Esophagus squamous epithelium (tissue), 5 donors: ENCODE measurements around the gene SCART1. TPM values are rescaled to one million over a fixed set of nuclear protein-coding genes. Genes with fewer than 3 reads are reported as not detected.

Experiments used
- DNase-seq: peaks from one replicate; lab custom pipeline; 2025; lab: John Stamatoyannopoulos, UW
- H3K27ac ChIP-seq, 4 donors: fragments of 200-600 bp; sonication (generic); one replicate each; pipeline ENCODE4 v1.5.1; 2016 to 2019; ENCODE audit warnings: mild to moderate bottlenecking in 1 of 4
- H3K27me3 ChIP-seq, 4 donors: fragments of 200-600 bp; sonication (generic); 1 replicate in 3 of 4; 2 replicates in 1 of 4; pipeline versions ENCODE4 v1.5.1 to v1.6.0; 2017 to 2021; ENCODE audit warnings: antibody characterized with exemption in 1 of 4
- H3K36me3 ChIP-seq, 3 donors: fragments of 200-600 bp; sonication (generic); one replicate each; pipeline ENCODE4 v1.5.1; 2016 to 2019
- H3K4me1 ChIP-seq, 3 donors: fragments of 200-600 bp; sonication (generic); one replicate each; pipeline ENCODE4 v1.5.1; 2017 to 2019
- H3K4me3 ChIP-seq, 4 donors: fragments of 200-600 bp; sonication (generic); 1 replicate in 3 of 4; 2 replicates in 1 of 4; pipeline ENCODE4 v1.5.1; 2016 to 2019; ENCODE audit warnings: mild to moderate bottlenecking in 2 of 4, moderate library complexity in 1 of 4
- H3K9me3 ChIP-seq, 3 donors: fragments of 200-600 bp; sonication (generic); one replicate each; pipeline ENCODE4 v1.5.1; 2016 to 2019
- POLR2A ChIP-seq, 4 donors: fragments of 450-650 bp; IDR thresholded peaks; one replicate each; pipeline ENCODE4 v1.6.1; 2017; ENCODE audit warnings: antibody characterized with exemption in 4 of 4, mild to moderate bottlenecking in 4 of 4, moderate library complexity in 3 of 4
- WGBS, 2 donors: methylation state at CpG; one replicate each; pipeline ENCODE4 v1.1.5; 2018; 5-methylcytosine and 5-hydroxymethylcytosine counted together
- intact Hi-C: fragments of 100-400 bp; cut with DNase I; formaldehyde crosslinking; loops from one replicate; pipeline ENCODE4 v1.15.0; 2022
- total RNA-seq, 4 donors: library from RNA; depleted of rRNA; stranded (reverse); fragments of >200 nt; gene quantifications; one replicate each; pipeline ENCODE4 v1.1.0, GENCODE V29; 2016
- TF ChIP-seq, protein P1 (sequence below), 6 experiments: fragments of 450-650 bp in 4 of 6; fragments of 200-600 bp in 2 of 6; sonication (generic) in 2 of 6; IDR thresholded peaks; one replicate each; pipeline ENCODE4 v1.5.1; 2016 to 2019; ENCODE audit warnings: antibody characterized with exemption in 6 of 6, mild to moderate bottlenecking in 4 of 6, moderate library complexity in 4 of 6
- donor health status: DM: yes; HTN: yes; CAD: no.

The SCART1 gene
- total RNA-seq, result 1 to 10 TPM in 1 of 4 donors, under 1 TPM in 3; 0.06 to 2.5 (median 0.35) TPM

DNA sequence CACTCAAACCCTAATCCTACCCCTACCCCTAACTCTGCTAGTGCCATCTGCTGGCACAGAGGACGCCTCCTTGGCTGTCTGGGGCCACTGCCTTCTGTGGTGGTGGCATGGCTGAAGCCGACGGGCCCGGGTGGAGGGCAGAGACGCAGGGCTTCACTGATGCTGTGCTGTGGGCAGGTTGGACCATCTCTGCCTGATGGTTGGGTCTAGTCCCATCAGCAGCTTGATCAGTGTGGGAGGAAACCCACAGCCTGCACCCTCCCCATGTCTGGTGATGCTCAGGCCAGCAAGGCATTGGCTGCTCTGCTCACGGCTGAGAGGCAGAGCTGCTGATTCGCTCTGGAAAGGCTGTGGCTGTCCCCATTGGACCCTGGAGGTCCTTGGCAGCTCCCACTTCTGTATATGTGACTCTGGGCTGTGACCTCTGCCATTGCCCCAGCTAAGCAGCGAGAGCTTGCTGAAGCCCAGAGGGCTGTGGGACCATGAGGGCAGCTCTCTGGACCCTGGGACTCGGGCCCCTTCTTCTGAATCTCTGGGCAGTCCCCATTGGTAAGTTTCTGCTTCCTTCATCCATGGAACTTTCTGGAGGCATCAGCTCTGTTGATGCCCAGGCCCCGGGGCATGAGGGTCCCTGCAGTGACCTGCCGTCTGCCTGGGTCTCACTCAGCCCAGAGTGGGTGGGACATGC is at the start of gene SCART1:
SCART1 (plus strand) TSS at position 430 of the 688 bp plus-strand sequence; CDS start at position 483, 53 bp downstream.
- no peak for TF ChIP-seq POLR2A (IDR thresholded peaks at IDR 0.05)
- TF ChIP-seq, protein P1, sequence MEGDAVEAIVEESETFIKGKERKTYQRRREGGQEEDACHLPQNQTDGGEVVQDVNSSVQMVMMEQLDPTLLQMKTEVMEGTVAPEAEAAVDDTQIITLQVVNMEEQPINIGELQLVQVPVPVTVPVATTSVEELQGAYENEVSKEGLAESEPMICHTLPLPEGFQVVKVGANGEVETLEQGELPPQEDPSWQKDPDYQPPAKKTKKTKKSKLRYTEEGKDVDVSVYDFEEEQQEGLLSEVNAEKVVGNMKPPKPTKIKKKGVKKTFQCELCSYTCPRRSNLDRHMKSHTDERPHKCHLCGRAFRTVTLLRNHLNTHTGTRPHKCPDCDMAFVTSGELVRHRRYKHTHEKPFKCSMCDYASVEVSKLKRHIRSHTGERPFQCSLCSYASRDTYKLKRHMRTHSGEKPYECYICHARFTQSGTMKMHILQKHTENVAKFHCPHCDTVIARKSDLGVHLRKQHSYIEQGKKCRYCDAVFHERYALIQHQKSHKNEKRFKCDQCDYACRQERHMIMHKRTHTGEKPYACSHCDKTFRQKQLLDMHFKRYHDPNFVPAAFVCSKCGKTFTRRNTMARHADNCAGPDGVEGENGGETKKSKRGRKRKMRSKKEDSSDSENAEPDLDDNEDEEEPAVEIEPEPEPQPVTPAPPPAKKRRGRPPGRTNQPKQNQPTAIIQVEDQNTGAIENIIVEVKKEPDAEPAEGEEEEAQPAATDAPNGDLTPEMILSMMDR (IDR thresholded peaks at IDR 0.05), result no peak
- DNase-seq, result no peak
- H3K36me3 ChIP-seq, result no peaks in the 10 kb centered on the region
- peaks cover 0 to 9% (median 6%) of the 10 kb centered on the region in 3 donors for H3K9me3 ChIP-seq
- 74% methylated on average over 3 of the region's 11 CpGs; no CpG with 5 or more reads in 1 of the 2 donors for WGBS, 2 donors
- H3K4me3 ChIP-seq, result no peak within 1 kb of the TSS
- no peaks in the 10 kb centered on the region for H3K4me1 ChIP-seq
- no peak within 1 kb of the TSS for H3K27ac ChIP-seq
- H3K27me3 ChIP-seq, result no peaks in the 10 kb centered on the region
- intact Hi-C loops, result no loop called here

DNA sequence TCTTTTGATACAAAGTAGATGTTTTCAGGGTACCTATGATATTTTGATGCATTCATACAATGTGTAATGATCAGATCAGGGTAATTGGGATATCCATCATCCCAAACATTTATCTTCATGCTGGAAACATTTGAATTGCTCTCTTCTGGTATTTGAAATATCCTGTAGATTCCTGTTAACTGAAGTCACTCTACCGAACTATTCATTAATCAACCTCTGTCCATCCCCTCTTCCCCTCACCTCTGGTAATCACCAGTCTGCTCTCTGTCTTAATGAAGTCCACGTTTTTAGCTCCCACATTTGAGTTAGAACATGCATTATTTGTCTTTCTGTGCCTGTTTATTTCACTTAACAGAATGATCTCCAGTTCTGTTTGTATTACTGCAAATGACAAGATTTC is 48.5 kb upstream of the SCART1 start:
- H3K9me3 ChIP-seq, result peaks cover 0 to 3% (median 0%) of the 10 kb centered on the region in 3 donors
- WGBS, 2 donors, result 45 to 48% methylated on average over 2 of the region's 2 CpGs
- H3K4me3 ChIP-seq, result no peak overlapping the region
- DNase-seq, result no peak
- no peak overlapping the region for H3K27ac ChIP-seq
- no peak for TF ChIP-seq POLR2A (IDR thresholded peaks at IDR 0.05)
- TF ChIP-seq, protein P1 (IDR thresholded peaks at IDR 0.05), result no peak
- no peaks in the 10 kb centered on the region for H3K27me3 ChIP-seq
- intact Hi-C loops, result no loop called here
- H3K4me1 ChIP-seq, result no peaks in the 10 kb centered on the region
- peaks cover 11 to 98% (median 13%) of the 10 kb centered on the region in 3 donors for H3K36me3 ChIP-seq

DNA sequence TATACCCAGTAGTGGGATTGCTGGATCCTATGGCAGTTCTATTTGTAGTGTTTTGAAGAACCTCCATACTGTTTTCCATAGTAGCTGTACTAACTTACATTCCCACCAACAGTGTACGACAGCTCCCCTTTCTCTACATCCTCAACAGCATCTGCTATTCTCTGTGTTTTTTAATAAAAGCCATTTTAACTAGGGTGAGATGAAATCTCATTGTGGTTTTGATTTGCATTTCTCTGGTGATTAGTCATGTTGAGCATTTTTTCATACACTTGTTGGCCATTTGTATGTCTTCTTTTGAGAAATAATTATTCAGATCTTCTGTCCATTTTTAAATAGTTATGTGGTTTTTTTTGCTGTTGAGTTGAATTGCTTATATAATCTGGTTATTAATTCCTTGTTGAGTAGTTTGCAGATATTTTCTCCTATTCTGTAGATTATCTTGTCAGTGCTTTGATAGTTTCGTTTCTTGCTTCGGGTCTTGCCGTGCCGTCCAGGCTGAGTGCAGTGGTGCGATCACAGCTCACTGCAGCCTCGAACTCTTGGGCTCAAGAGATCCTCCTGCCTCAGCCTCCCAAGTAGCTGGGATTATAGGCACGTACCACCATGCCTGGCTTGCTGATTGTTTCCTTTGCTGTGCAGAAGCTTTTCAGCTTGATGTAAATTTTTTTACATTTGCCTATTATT is 47.8 kb upstream of the SCART1 start:
- TF ChIP-seq, protein P1 (IDR thresholded peaks at IDR 0.05), result no peak
- no peak for TF ChIP-seq POLR2A (IDR thresholded peaks at IDR 0.05)
- WGBS, 2 donors, result 81 to 94% methylated on average over 8 of the region's 8 CpGs
- DNase-seq, result no peak
- Histone ChIP-seq H3K36me3 (peaks cover 11 to 98% (median 13%) of the 10 kb centered on the region in 3 donors), H3K9me3 (peaks cover 0 to 11% (median 2%) of the 10 kb centered on the region in 3 donors), H3K27me3 (no peaks in the 10 kb centered on the region), H3K4me1 (no peaks in the 10 kb centered on the region), H3K27ac (no peak overlapping the region), H3K4me3 (no peak overlapping the region)
- intact Hi-C loops, result no loop called here

DNA sequence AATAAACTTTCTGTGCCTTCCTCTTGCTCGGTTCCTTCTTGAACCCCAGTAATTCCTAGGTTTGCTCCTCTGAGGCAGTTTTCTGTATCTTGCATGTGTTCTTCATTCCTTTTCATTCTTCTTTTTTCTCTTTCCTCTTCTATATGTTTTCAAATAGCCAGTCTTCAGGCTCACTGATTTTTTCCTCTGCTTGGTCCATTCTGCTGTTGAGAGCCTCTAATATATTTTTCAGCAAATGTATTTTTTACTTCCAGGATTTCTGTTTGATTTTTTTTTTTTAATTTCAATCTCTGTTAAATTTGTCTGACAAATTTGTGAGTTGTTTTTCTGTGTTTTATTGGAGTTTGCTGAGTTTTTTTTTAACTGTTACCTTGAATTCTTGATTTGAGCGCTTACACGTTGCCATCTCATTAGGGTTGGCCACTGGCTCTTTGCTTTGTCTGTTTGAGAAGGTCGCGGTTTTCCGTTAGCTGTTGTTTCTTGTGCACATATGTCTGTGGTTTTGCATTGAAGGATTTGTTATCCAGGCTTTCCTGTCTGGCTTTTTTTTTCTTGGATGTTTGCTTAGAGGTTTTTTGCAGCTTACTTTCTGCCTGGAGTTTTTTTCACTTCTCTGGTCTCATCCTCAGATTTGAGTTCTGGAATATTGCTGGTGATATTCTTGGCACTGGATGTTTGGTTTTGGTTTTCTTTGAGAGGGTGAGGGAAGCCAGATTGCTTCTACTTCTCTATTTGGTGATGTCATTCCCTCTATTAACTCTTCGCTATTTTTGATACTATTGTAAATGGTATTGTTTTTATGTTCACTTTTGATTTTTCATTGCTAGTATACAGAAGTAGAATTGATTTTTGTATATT is 42.0 kb upstream of the SCART1 start:
- Histone ChIP-seq H3K4me1 (no peaks in the 10 kb centered on the region), H3K27me3 (no peaks in the 10 kb centered on the region), H3K4me3 (no peak overlapping the region), H3K36me3 (peaks cover 0 to 89% (median 0%) of the 10 kb centered on the region in 3 donors), H3K9me3 (peaks cover 0 to 32% (median 13%) of the 10 kb centered on the region in 3 donors), H3K27ac (no peak overlapping the region)
- TF ChIP-seq, protein P1 (IDR thresholded peaks at IDR 0.05), result no peak
- no peak for TF ChIP-seq POLR2A (IDR thresholded peaks at IDR 0.05)
- DNase-seq, result no peak
- intact Hi-C loops, result no loop called here
- 96 to 99% methylated on average over 7 of the region's 7 CpGs for WGBS, 2 donors
